GM23338 (cell line): ENCODE results near the gene PER2. TPM values are rescaled to one million over a fixed set of nuclear protein-coding genes. Genes with fewer than 3 reads are reported as not detected.

Experiments used
- ATAC-seq: fragments of 200-7000 bp; cut with Tn5 transposase; 3 replicates; pipeline ENCODE4 v1.9.1; 2020
- DNase-seq: peaks from one replicate; pipeline ENCODE4 v3.0.0-alpha.2; 2015; ENCODE audit warnings: low spot score
- H2AFZ ChIP-seq: fragments of 200-600 bp; sonication (generic); 2 replicates; pipeline ENCODE4 v1.8.0; 2016; ENCODE audit warnings: antibody characterized with exemption, mild to moderate bottlenecking, moderate library complexity
- H3F3A ChIP-seq: fragments of 200-600 bp; sonication (generic); replicated peaks from 2 replicates; pipeline ENCODE4 v1.8.0; 2017; ENCODE audit warnings: antibody characterized with exemption, mixed run types, low read depth
- H3K27ac ChIP-seq: fragments of 200-600 bp; sonication (generic); 2 replicates; pipeline ENCODE4 v1.6.1; 2016; ENCODE audit warnings: low read depth
- H3K27me3 ChIP-seq: fragments of 200-600 bp; sonication (generic); 2 replicates; pipeline ENCODE4 v1.8.0; 2016; ENCODE audit warnings: mild to moderate bottlenecking, mixed run types, moderate library complexity; ENCODE audit not compliant: insufficient read depth
- H3K36me3 ChIP-seq: fragments of 200-600 bp; sonication (generic); 2 replicates; pipeline ENCODE4 v1.8.0; 2016; ENCODE audit warnings: mild to moderate bottlenecking; ENCODE audit not compliant: insufficient read depth
- H3K4me1 ChIP-seq: fragments of 200-600 bp; sonication (generic); 2 replicates; pipeline ENCODE4 v1.8.0; 2016; ENCODE audit warnings: mild to moderate bottlenecking, moderate library complexity; ENCODE audit not compliant: insufficient read depth
- H3K4me2 ChIP-seq: fragments of 200-600 bp; sonication (generic); 2 replicates; pipeline ENCODE4 v1.7.1; 2017; ENCODE audit warnings: mixed run types
- H3K4me3 ChIP-seq: fragments of 200-600 bp; sonication (generic); 2 replicates; pipeline ENCODE4 v1.6.1; 2016; ENCODE audit warnings: mixed run types
- H3K79me2 ChIP-seq: fragments of 200-600 bp; sonication (generic); replicated peaks from 2 replicates; pipeline ENCODE4 v1.8.0; 2017; ENCODE audit warnings: mild to moderate bottlenecking; ENCODE audit not compliant: insufficient read depth
- H3K9me2 ChIP-seq: fragments of 200-600 bp; sonication (generic); 2 replicates; pipeline ENCODE4 v1.8.0; 2017; ENCODE audit not compliant: insufficient read depth
- H4K20me1 ChIP-seq: fragments of 200-600 bp; sonication (generic); replicated peaks from 2 replicates; pipeline ENCODE4 v1.8.0; 2017; ENCODE audit warnings: mild to moderate bottlenecking; ENCODE audit not compliant: insufficient read depth
- H3K27ac Mint-ChIP-seq: 2 replicates; pipeline ENCODE4 v1.8.0; 2020; ENCODE audit warnings: inconsistent platforms, mild to moderate bottlenecking, moderate library complexity, mixed read lengths
- H3K27me3 Mint-ChIP-seq: 3 replicates; pipeline ENCODE4 v1.8.0; 2022; ENCODE audit warnings: low read depth, mild to moderate bottlenecking, moderate library complexity, mixed read lengths, inconsistent platforms; ENCODE audit not compliant: insufficient read depth, poor library complexity
- H3K36me3 Mint-ChIP-seq: 3 replicates; pipeline ENCODE4 v1.8.0; 2021; ENCODE audit warnings: low read depth, mild to moderate bottlenecking, inconsistent platforms, moderate library complexity, mixed read lengths
- H3K4me1 Mint-ChIP-seq: 3 replicates; pipeline ENCODE4 v1.8.0; 2020; ENCODE audit warnings: mild to moderate bottlenecking, inconsistent platforms, mixed read lengths
- H3K4me3 Mint-ChIP-seq: 3 replicates; pipeline ENCODE4 v1.8.0; 2021; ENCODE audit warnings: moderate library complexity, mild to moderate bottlenecking, inconsistent platforms, mixed read lengths
- H3K9me3 Mint-ChIP-seq: 3 replicates; pipeline ENCODE4 v1.8.0; 2020; ENCODE audit warnings: moderate library complexity, mild to moderate bottlenecking, inconsistent platforms, mixed read lengths
- CREB1 ChIP-seq: fragments of 250-450 bp; sonication (Bioruptor Pico); IDR thresholded peaks from 2 replicates; pipeline ENCODE4 v1.5.0; 2020; ENCODE audit warnings: low read depth, mild to moderate bottlenecking, moderate library complexity
- CTCF ChIP-seq, 2 experiments: fragments of 200-600 bp in 1 of 2; sonication (generic) in 1 of 2; conservative IDR thresholded peaks; 2 replicates each; pipeline versions ENCODE4 v1.5.1 to v1.6.1; 2016 to 2017; ENCODE audit warnings: antibody characterized with exemption in 2 of 2, low read depth in 2 of 2, mild to moderate bottlenecking in 2 of 2, moderate library complexity in 1 of 2
- EZH2 ChIP-seq: fragments of 200-600 bp; sonication (generic); IDR thresholded peaks from one replicate; pipeline ENCODE4 v1.8.0; 2017; ENCODE audit warnings: antibody characterized with exemption, mild to moderate bottlenecking, low read depth; ENCODE audit not compliant: unreplicated experiment
- EZH2phosphoT487 ChIP-seq: fragments of 200-600 bp; sonication (generic); IDR thresholded peaks from one replicate; pipeline ENCODE4 v1.8.1; 2018; ENCODE audit warnings: antibody characterized with exemption; ENCODE audit not compliant: unreplicated experiment
- JUNB ChIP-seq: IDR thresholded peaks from one replicate; pipeline ENCODE4 v1.6.1; 2016; ENCODE audit warnings: antibody characterized with exemption; ENCODE audit not compliant: unreplicated experiment
- NANOG ChIP-seq: IDR thresholded peaks from 2 replicates; pipeline ENCODE4 v1.6.1; 2016; ENCODE audit warnings: antibody characterized with exemption, borderline replicate concordance
- POLR2AphosphoS5 ChIP-seq: IDR thresholded peaks from 2 replicates; pipeline ENCODE4 v1.6.1; 2016; ENCODE audit warnings: antibody characterized with exemption, low read depth
- STAT1 ChIP-seq: IDR thresholded peaks from one replicate; pipeline ENCODE4 v1.6.1; 2016; ENCODE audit warnings: antibody characterized with exemption; ENCODE audit not compliant: unreplicated experiment
- ZNF114 ChIP-seq: fragments of 250-450 bp; sonication (Bioruptor Pico); IDR thresholded peaks from 2 replicates; pipeline ENCODE4 v1.5.0; 2020; ENCODE audit warnings: mild to moderate bottlenecking, moderate library complexity
- ZNF331 ChIP-seq: fragments of 250-450 bp; sonication (Bioruptor Pico); IDR thresholded peaks from 2 replicates; pipeline ENCODE4 v1.5.0; 2020; ENCODE audit warnings: low read depth, mild to moderate bottlenecking, moderate library complexity
- ZNF462 ChIP-seq: fragments of 250-450 bp; sonication (Bioruptor Pico); IDR thresholded peaks from 2 replicates; pipeline ENCODE4 v1.5.0; 2020; ENCODE audit warnings: mild to moderate bottlenecking, moderate library complexity
- polyA plus RNA-seq: library from polyadenylated mRNA; unstranded; fragments of >200 nt; fragmentation: Nextera tagmentation; extraction: Ambion mirVana; gene quantifications from 2 replicates; pipeline ENCODE4 v1.2.1, GENCODE V29; 2016
- total RNA-seq: library from RNA; depleted of rRNA; stranded (reverse); fragments of >200 nt; shearing (Covaris generic); gene quantifications from 2 replicates; pipeline ENCODE4 v1.2.3, GENCODE V29; 2014
- TF ChIP-seq, protein P1 (sequence below): IDR thresholded peaks from one replicate; pipeline ENCODE4 v1.6.1; 2018; ENCODE audit warnings: antibody characterized with exemption; ENCODE audit not compliant: unreplicated experiment
- TF ChIP-seq, protein P2 (sequence below): IDR thresholded peaks from 2 replicates; pipeline ENCODE4 v1.6.1; 2016; ENCODE audit warnings: antibody characterized with exemption

PER2 gene
- total and polyA plus RNA-seq, 2 experiments from 2014 or later: 2.2 to 4.6 TPM

DNA sequence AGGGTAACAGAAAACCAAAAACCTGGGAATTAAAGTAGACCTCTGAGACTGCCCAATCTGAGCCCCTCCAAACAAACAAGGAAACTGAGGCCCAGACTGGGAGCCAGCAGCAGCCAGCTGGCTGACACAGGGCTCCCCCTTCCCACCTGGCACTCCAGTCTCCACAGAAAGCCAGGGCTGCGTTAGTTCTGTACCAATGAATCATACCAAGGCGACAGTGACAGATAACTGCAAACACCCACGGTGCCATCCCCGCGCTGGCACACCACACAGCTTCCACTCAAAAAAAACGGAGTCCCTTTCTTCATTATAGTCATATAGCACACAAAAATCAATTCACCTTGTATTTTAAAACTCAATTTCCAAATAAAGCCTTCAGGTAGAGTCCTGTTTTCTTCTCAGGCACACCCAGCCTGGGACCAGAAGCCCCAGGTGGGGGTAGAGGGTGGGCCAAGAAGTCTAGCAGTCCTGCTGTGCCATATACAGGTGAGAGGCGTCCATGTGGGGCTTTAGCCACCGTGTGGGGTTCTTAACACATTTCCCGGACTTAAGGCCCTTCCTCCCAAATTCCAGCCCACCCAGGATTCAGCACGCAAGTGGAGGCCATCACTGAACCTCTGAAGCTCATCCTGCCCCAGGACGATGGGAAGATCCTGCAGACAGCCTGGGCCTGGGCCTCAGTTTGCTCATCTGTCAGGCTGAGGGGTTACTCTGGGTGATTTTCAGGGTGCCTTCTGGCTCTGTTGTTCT lies 1.2 kb downstream of the PER2 start:
- peak overlapping the region; percentile 89 for H3K4me2 ChIP-seq
- peaks cover 15% of the 10 kb centered on the region for H4K20me1 ChIP-seq
- Mint-ChIP-seq H3K4me1 (peaks cover 44% of the 10 kb centered on the region), H3K4me3 (peak overlapping the region; percentile 86), H3K36me3 (no peaks in the 10 kb centered on the region; the same call in 2 of the 3 replicates), H3K27ac (no peak overlapping the region), H3K27me3 (peaks cover 19% of the 10 kb centered on the region), H3K9me3 (no peaks in the 10 kb centered on the region)
- DNase-seq (no peak), ATAC-seq (no peak)
- TF ChIP-seq, protein P1, sequence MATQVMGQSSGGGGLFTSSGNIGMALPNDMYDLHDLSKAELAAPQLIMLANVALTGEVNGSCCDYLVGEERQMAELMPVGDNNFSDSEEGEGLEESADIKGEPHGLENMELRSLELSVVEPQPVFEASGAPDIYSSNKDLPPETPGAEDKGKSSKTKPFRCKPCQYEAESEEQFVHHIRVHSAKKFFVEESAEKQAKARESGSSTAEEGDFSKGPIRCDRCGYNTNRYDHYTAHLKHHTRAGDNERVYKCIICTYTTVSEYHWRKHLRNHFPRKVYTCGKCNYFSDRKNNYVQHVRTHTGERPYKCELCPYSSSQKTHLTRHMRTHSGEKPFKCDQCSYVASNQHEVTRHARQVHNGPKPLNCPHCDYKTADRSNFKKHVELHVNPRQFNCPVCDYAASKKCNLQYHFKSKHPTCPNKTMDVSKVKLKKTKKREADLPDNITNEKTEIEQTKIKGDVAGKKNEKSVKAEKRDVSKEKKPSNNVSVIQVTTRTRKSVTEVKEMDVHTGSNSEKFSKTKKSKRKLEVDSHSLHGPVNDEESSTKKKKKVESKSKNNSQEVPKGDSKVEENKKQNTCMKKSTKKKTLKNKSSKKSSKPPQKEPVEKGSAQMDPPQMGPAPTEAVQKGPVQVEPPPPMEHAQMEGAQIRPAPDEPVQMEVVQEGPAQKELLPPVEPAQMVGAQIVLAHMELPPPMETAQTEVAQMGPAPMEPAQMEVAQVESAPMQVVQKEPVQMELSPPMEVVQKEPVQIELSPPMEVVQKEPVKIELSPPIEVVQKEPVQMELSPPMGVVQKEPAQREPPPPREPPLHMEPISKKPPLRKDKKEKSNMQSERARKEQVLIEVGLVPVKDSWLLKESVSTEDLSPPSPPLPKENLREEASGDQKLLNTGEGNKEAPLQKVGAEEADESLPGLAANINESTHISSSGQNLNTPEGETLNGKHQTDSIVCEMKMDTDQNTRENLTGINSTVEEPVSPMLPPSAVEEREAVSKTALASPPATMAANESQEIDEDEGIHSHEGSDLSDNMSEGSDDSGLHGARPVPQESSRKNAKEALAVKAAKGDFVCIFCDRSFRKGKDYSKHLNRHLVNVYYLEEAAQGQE: no peak
- no peak for TF ChIP-seq EZH2
- TF ChIP-seq STAT1: no peak
- no peak for TF ChIP-seq POLR2AphosphoS5
- TF ChIP-seq, protein P2, sequence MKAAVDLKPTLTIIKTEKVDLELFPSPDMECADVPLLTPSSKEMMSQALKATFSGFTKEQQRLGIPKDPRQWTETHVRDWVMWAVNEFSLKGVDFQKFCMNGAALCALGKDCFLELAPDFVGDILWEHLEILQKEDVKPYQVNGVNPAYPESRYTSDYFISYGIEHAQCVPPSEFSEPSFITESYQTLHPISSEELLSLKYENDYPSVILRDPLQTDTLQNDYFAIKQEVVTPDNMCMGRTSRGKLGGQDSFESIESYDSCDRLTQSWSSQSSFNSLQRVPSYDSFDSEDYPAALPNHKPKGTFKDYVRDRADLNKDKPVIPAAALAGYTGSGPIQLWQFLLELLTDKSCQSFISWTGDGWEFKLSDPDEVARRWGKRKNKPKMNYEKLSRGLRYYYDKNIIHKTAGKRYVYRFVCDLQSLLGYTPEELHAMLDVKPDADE: no peak
- no peak for TF ChIP-seq ZNF114 (CRISPR knock-in tag)
- no peak for TF ChIP-seq NANOG
- TF ChIP-seq CREB1 (CRISPR knock-in tag): no peak
- TF ChIP-seq CTCF (conservative IDR thresholded peaks at IDR 0.05; ENCODE audit: low read depth in 2 of 2): no peak
- no peak for TF ChIP-seq ZNF462 (CRISPR knock-in tag)
- TF ChIP-seq EZH2phosphoT487: no peak
- TF ChIP-seq JUNB: no peak
- TF ChIP-seq ZNF331 (CRISPR knock-in tag): no peak
- no peak overlapping the region for H3K27ac ChIP-seq
- H3F3A ChIP-seq: peaks cover 4% of the 10 kb centered on the region; the same call in 1 of the 2 replicates
- peaks cover 26% of the 10 kb centered on the region for H3K4me1 ChIP-seq
- peaks cover 16% of the 10 kb centered on the region for H3K79me2 ChIP-seq
- peaks cover 6% of the 10 kb centered on the region; the same call in 1 of the 2 replicates for H3K27me3 ChIP-seq
- H3K36me3 ChIP-seq: no peaks in the 10 kb centered on the region
- no peaks in the 10 kb centered on the region for H3K9me2 ChIP-seq
- no peak overlapping the region for H2AFZ ChIP-seq
- peak overlapping the region; percentile 78 for H3K4me3 ChIP-seq
